K562 (cell line): ENCODE results near the gene CLCN4.

ENCODE experiments used
- CTCF ChIP-seq, 3 experiments: IDR thresholded peaks in 2 of 3; conservative IDR thresholded peaks in 1 of 3; 2 replicates each; pipeline ENCODE4 v1.5.1; 2011 to 2012; ENCODE audit warnings: low read length in 3 of 3, mild to moderate bottlenecking in 3 of 3, control low read depth in 2 of 3, improper control_type of control experiment in 1 of 3, inconsistent platforms in 1 of 3, low read depth in 1 of 3, mixed read lengths in 1 of 3, moderate library complexity in 1 of 3; ENCODE audit not compliant: insufficient read depth in 2 of 3
- KAT8 ChIP-seq: fragments of 450-650 bp; IDR thresholded peaks from 2 replicates; pipeline ENCODE4 v1.6.1; 2016; ENCODE audit warnings: low read depth, mild to moderate bottlenecking
- MAFK ChIP-seq: IDR thresholded peaks from 2 replicates; pipeline ENCODE4 v1.6.1; 2011; ENCODE audit warnings: low read length, improper control_type of control experiment
- PTBP1 ChIP-seq: fragments of 200-400 bp; formaldehyde crosslinking; IDR thresholded peaks from 2 replicates; pipeline ENCODE4 v1.6.1; 2017; ENCODE audit warnings: low read depth, low read length
- SMAD3 ChIP-seq: fragments of 450-650 bp; formaldehyde crosslinking; conservative IDR thresholded peaks from 2 replicates; pipeline ENCODE4 v1.4.0; 2020; ENCODE audit warnings: mild to moderate bottlenecking
- ZNF431 ChIP-seq: sonication (generic); formaldehyde crosslinking; IDR thresholded peaks from 2 replicates; pipeline ENCODE4 v1.8.0; 2022; ENCODE audit warnings: mild to moderate bottlenecking, missing genetic modification reagents

GRCh38 chrX:10216208-10216607 lies 59.4 kb downstream of the CLCN4 start:
- TF ChIP-seq SMAD3 (CRISPR knock-in tag) = no peak
- no peak for TF ChIP-seq PTBP1
- no peak for TF ChIP-seq MAFK
- TF ChIP-seq KAT8 = no peak
- TF ChIP-seq ZNF431 (CRISPR knock-in tag) = no peak
- TF ChIP-seq CTCF (IDR thresholded peaks at IDR 0.05 in 2 of 3, conservative IDR thresholded peaks at IDR 0.05 in 1 of 3; ENCODE audit: insufficient read depth in 2 of 3, low read depth in 1 of 3, low read length in 3 of 3) = no peak
